Fibroblast of pulmonary artery (primary cell): ENCODE data around the gene NKX2-1.

ENCODE experiments used
- DNase-seq: peaks from one replicate; pipeline ENCODE4 v3.0.0-alpha.2; 2010; ENCODE audit warnings: low read depth
- H3K4me3 ChIP-seq: replicated peaks from 2 replicates; pipeline ENCODE4 v1.5.1; 2011; ENCODE audit warnings: low read depth, mild to moderate bottlenecking, control low read depth, low read length, moderate library complexity
- TF ChIP-seq, protein P1 (sequence below): IDR thresholded peaks from 2 replicates; pipeline ENCODE4 v1.5.1; 2011; ENCODE audit warnings: mild to moderate bottlenecking, control low read depth, low read length, inconsistent platforms; ENCODE audit errors: missing control alignments

Gene NKX2-1

GRCh38 chr14:36503771-36504741 lies 16.0 kb downstream of the NKX2-1 start:
- H3K4me3 ChIP-seq = no peak overlapping the region
- TF ChIP-seq, protein P1, sequence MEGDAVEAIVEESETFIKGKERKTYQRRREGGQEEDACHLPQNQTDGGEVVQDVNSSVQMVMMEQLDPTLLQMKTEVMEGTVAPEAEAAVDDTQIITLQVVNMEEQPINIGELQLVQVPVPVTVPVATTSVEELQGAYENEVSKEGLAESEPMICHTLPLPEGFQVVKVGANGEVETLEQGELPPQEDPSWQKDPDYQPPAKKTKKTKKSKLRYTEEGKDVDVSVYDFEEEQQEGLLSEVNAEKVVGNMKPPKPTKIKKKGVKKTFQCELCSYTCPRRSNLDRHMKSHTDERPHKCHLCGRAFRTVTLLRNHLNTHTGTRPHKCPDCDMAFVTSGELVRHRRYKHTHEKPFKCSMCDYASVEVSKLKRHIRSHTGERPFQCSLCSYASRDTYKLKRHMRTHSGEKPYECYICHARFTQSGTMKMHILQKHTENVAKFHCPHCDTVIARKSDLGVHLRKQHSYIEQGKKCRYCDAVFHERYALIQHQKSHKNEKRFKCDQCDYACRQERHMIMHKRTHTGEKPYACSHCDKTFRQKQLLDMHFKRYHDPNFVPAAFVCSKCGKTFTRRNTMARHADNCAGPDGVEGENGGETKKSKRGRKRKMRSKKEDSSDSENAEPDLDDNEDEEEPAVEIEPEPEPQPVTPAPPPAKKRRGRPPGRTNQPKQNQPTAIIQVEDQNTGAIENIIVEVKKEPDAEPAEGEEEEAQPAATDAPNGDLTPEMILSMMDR = no peak

GRCh38 chr14:36502558-36503508 lies 17.2 kb downstream of the NKX2-1 start:
- H3K4me3 ChIP-seq = no peak overlapping the region
- TF ChIP-seq, protein P1 = no peak
- DNase-seq = no peak

More at GRCh38 chr14:36503771-36504741, 16.0 kb downstream of the NKX2-1 start:
- no peak for DNase-seq

- H3K4me3 ChIP-seq = no peak overlapping the region
- TF ChIP-seq, protein P1 = no peak
- no peak for DNase-seq
Observed at GRCh38 chr14:36498938-36499337, 21.1 kb downstream of the NKX2-1 start.

DNA sequence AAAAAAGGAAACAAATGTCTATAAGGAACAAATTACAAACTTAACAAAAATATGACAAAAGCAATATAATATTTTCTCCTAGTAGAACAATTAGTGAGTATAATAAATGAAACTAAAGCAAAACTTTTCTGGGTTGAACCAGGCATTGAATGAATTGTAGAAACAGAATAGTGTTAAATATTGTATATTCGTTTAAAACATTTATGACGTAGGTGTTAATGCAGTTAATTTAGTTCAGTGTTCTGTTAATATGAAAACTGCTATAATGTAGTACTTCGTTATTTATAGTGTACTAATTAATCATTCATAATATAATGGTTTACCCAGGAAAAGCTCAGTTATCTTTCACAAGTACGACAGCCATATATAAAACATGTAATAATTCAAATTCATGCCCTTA lies 23.7 kb downstream of the NKX2-1 start:
- H3K4me3 ChIP-seq = no peak overlapping the region
- TF ChIP-seq, protein P1 = no peak
- no peak for DNase-seq

DNA sequence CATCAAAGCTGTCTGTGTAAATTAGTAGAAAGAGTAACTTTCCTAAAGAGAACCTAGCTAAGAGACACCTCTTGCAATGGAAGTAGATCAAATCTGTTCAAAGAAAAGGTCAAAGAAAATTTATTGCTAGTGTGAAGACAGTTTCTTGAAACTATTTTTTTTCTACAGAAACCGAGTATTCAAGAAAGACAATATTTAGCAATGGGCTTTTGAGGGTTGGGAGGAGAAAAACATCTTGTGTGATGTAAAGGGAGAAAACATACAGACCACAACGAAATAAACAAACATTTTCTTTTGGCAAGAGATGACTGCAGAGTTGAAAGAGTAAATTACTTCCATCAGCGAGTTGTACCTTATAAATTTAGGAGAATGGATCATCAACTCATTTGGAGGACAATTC lies 24.4 kb downstream of the NKX2-1 start:
- TF ChIP-seq, protein P1 = no peak
- H3K4me3 ChIP-seq = no peak overlapping the region
- no peak for DNase-seq

DNA sequence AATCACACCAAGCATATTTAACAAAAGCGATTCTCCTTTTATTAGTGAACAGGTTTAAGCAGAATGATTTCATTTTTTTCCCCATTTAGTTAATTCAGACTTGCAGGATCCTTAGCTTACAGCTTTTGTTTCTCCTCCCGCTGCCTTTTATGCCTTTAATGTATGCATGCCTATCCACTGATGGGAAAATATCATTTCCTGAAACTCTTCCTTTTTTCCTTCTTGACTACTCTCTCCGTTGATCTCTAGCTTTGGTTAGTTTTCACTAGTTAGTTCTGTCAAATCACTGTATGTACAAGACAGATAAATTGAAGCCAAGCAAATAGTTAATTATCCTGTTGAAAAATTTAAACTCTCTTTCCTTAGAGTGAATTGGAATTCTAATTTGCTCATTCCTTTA lies 26.3 kb downstream of the NKX2-1 start:
- TF ChIP-seq, protein P1 = no peak
- no peak overlapping the region for H3K4me3 ChIP-seq
- DNase-seq = no peak
